PC-3 (cell line): Measurements from ENCODE around the gene DLG2.

ENCODE experiments used
- EZH2 ChIP-seq: fragments of 300-600 bp; sonication (generic); IDR thresholded peaks from one replicate; pipeline ENCODE4 v1.6.1; 2017; ENCODE audit warnings: antibody characterized with exemption, mild to moderate bottlenecking, low read length; ENCODE audit not compliant: unreplicated experiment
- EZH2phosphoT487 ChIP-seq: fragments of 300-600 bp; sonication (generic); IDR thresholded peaks from 2 replicates; pipeline ENCODE4 v1.6.1; 2018; ENCODE audit warnings: mild to moderate bottlenecking, antibody characterized with exemption, low read length, borderline replicate concordance
- TF ChIP-seq, protein P1 (sequence below): fragments of 300-600 bp; sonication (generic); conservative IDR thresholded peaks from 2 replicates; pipeline ENCODE4 v1.5.1; 2017; ENCODE audit warnings: antibody characterized with exemption, low read depth, mild to moderate bottlenecking, low read length

DNA sequence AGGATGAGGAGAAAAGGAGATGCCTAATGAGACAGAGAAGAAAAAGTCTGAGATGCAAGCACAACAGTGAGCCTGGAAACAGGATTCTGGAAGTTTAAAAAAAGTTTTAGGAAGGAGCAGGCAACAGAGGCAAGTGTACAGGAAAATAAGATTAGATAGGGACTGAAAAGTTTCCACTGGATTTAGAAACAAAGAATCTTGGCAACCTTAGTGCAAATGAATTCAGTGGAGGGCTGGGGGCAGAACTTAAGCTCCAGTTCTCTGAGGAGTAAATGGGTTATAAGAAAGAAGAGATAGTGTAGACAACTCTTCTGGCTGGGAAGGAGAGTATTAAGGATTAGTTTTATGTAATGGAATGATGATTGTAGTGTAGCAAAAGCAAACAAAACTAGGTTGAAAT, 1712.1 kb downstream of the DLG2 start:
- TF ChIP-seq, protein P1, sequence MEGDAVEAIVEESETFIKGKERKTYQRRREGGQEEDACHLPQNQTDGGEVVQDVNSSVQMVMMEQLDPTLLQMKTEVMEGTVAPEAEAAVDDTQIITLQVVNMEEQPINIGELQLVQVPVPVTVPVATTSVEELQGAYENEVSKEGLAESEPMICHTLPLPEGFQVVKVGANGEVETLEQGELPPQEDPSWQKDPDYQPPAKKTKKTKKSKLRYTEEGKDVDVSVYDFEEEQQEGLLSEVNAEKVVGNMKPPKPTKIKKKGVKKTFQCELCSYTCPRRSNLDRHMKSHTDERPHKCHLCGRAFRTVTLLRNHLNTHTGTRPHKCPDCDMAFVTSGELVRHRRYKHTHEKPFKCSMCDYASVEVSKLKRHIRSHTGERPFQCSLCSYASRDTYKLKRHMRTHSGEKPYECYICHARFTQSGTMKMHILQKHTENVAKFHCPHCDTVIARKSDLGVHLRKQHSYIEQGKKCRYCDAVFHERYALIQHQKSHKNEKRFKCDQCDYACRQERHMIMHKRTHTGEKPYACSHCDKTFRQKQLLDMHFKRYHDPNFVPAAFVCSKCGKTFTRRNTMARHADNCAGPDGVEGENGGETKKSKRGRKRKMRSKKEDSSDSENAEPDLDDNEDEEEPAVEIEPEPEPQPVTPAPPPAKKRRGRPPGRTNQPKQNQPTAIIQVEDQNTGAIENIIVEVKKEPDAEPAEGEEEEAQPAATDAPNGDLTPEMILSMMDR = no peak
- TF ChIP-seq EZH2 = no peak
- no peak for TF ChIP-seq EZH2phosphoT487
